DND-41 (cell line): ENCODE measurements around the gene NTSR1.

Experiments
- EZH2 ChIP-seq: IDR thresholded peaks from 3 replicates; pipeline ENCODE4 v1.6.1; 2012; ENCODE audit warnings: borderline replicate concordance, low read depth, mild to moderate bottlenecking, moderate library complexity, low read length, inconsistent platforms; ENCODE audit not compliant: severe bottlenecking
- TF ChIP-seq, protein P1 (sequence below): IDR thresholded peaks from 2 replicates; pipeline ENCODE4 v1.5.1; 2012; ENCODE audit warnings: borderline replicate concordance, low read length, moderate library complexity, mild to moderate bottlenecking; ENCODE audit not compliant: poor library complexity, severe bottlenecking; ENCODE audit errors: extremely low read depth

DNA sequence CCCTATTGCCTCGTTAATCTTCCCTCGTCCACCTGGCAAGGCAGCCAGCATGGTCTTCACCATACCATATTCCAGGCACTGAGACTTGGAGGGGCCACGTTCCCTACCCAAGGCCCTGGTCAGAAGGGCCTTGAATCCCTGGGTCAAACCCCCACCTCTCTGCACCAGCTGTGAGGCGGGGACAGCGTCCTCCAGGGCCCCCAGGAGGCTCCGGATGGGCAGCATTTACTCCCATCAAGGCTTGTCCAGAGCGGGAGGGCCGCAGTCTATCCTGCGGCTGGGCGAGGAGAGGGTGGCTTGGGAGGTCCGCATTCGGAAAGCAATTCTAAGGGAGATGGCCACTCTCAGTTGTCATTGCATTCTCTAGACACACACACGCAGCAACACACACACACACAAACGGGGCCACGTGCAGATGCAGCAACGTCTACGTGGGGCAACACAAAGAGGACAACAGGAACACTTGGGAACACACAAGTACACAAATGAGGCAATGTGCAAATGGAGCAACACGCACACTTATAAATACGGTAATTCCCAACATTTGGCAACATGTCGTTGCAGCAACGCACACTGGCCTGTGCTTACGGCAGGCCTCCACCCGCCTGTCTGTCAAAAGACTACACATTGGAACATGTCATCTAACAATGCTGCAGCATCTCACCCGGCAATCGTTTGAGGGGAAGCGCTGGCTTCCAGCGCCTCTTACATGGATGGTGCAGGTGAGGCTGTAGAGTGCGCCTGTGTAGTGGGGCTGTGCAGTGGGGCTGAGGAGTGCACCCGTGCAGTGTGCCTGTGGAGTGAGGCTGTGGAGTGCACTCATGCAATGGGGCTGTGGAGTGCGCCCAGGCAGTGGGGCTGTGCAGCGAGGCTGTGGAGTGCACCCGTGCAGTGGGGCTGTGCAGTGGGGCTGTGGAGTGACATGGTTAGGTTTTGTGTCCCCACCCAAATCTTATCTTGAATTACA lies 12.9 kb upstream of the NTSR1 start:
- TF ChIP-seq, protein P1, sequence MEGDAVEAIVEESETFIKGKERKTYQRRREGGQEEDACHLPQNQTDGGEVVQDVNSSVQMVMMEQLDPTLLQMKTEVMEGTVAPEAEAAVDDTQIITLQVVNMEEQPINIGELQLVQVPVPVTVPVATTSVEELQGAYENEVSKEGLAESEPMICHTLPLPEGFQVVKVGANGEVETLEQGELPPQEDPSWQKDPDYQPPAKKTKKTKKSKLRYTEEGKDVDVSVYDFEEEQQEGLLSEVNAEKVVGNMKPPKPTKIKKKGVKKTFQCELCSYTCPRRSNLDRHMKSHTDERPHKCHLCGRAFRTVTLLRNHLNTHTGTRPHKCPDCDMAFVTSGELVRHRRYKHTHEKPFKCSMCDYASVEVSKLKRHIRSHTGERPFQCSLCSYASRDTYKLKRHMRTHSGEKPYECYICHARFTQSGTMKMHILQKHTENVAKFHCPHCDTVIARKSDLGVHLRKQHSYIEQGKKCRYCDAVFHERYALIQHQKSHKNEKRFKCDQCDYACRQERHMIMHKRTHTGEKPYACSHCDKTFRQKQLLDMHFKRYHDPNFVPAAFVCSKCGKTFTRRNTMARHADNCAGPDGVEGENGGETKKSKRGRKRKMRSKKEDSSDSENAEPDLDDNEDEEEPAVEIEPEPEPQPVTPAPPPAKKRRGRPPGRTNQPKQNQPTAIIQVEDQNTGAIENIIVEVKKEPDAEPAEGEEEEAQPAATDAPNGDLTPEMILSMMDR: no peak
- TF ChIP-seq EZH2: no peak
